Gastrocnemius medialis (tissue), 4 donors: Measurements from ENCODE around the gene FARS2.
"Not testable (repeated sequence)": the region's sequence is repeated elsewhere in the genome, so short reads cannot be mapped to it uniquely, and the experiment has no call there.

Source experiments
- POLR2A ChIP-seq, 2 donors: fragments of 450-650 bp; IDR thresholded peaks; one replicate each; pipeline ENCODE4 v1.6.1; 2017; ENCODE audit warnings: antibody characterized with exemption in 2 of 2, mild to moderate bottlenecking in 2 of 2, moderate library complexity in 2 of 2
- TF ChIP-seq, protein P1 (sequence below), 5 experiments: fragments of 450-650 bp in 3 of 5; fragments of 200-600 bp in 2 of 5; sonication (generic) in 2 of 5; IDR thresholded peaks in 4 of 5; conservative IDR thresholded peaks in 1 of 5; 1 replicate in 4 of 5; 2 replicates in 1 of 5; pipeline ENCODE4 v1.5.1; 2016 to 2019; ENCODE audit warnings: antibody characterized with exemption in 5 of 5, mild to moderate bottlenecking in 3 of 5, moderate library complexity in 3 of 5

DNA sequence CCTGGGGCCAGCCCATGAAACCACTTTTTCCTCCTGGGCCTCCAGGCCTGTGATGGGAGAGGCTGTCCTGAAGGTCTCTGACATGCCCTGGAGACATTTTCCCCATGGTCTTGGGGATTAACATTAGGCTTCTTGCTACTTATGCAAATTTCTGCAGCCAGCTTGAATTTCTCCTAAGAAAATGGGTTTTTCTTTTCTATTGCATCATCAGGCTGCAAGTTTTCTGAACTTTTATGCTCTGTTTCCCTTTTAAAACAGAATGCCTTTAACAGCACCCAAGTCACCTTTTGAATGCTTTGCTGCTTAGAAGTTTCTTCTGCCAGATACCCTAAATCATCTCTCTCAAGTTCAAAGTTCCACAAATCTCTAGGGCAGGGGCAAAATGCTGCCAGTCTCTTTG is 535.2 kb downstream of the FARS2 start:
- TF ChIP-seq, protein P1, sequence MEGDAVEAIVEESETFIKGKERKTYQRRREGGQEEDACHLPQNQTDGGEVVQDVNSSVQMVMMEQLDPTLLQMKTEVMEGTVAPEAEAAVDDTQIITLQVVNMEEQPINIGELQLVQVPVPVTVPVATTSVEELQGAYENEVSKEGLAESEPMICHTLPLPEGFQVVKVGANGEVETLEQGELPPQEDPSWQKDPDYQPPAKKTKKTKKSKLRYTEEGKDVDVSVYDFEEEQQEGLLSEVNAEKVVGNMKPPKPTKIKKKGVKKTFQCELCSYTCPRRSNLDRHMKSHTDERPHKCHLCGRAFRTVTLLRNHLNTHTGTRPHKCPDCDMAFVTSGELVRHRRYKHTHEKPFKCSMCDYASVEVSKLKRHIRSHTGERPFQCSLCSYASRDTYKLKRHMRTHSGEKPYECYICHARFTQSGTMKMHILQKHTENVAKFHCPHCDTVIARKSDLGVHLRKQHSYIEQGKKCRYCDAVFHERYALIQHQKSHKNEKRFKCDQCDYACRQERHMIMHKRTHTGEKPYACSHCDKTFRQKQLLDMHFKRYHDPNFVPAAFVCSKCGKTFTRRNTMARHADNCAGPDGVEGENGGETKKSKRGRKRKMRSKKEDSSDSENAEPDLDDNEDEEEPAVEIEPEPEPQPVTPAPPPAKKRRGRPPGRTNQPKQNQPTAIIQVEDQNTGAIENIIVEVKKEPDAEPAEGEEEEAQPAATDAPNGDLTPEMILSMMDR (IDR thresholded peaks at IDR 0.05 in 4 of 5, conservative IDR thresholded peaks at IDR 0.05 in 1 of 5): not testable (repeated sequence)
- TF ChIP-seq POLR2A (IDR thresholded peaks at IDR 0.05): not testable (repeated sequence)
